Adrenal gland (tissue), 19 donors: ENCODE measurements around the gene DPH7. TPM values are rescaled to one million over a fixed set of nuclear protein-coding genes. Genes with fewer than 3 reads are reported as not detected.
A peak's percentile ranks its signal among the peaks of the same experiment; 100 is the strongest.
"Not testable (repeated sequence)": the region's sequence is repeated elsewhere in the genome, so short reads cannot be mapped to it uniquely, and the experiment has no call there.

Experiments
- DNase-seq, 7 donors: peaks; one replicate each; pipeline ENCODE4 v3.0.0-alpha.2; 2019 to 2020
- H3K27ac ChIP-seq, 5 donors: fragments of 200-600 bp; sonication (generic) in 4 of 5; 1 replicate in 3 of 5; 2 replicates in 2 of 5; pipeline versions ENCODE4 v1.5.1 to v1.8.0; 2016 to 2020; ENCODE audit warnings: mild to moderate bottlenecking in 1 of 5
- H3K27me3 ChIP-seq: fragments of 200-600 bp; 2 replicates; pipeline ENCODE4 v1.8.0; 2021
- H3K36me3 ChIP-seq, 2 donors: fragments of 200-600 bp; replicated peaks in 1 of 2; 1 replicate in 1 of 2; 2 replicates in 1 of 2; pipeline versions ENCODE4 v1.5.1 to v1.8.0; 2018 to 2022
- H3K4me1 ChIP-seq, 2 donors: fragments of 200-600 bp; replicated peaks in 1 of 2; 1 replicate in 1 of 2; 2 replicates in 1 of 2; pipeline versions ENCODE4 v1.5.1 to v1.8.0; 2018 to 2021
- H3K4me3 ChIP-seq, 4 donors: fragments of 200-600 bp; sonication (generic) in 3 of 4; one replicate each; pipeline ENCODE4 v1.5.1; 2016 to 2018
- H3K9me3 ChIP-seq, 3 donors: fragments of 200-600 bp; sonication (generic) in 1 of 3; replicated peaks in 1 of 3; 1 replicate in 2 of 3; 2 replicates in 1 of 3; pipeline versions ENCODE4 v1.5.1 to v1.8.0; 2016 to 2021
- CTCF ChIP-seq, 6 experiments: fragments of 450-650 bp in 4 of 6; fragments of 200-600 bp in 2 of 6; sonication (generic) in 1 of 6; IDR thresholded peaks; 1 replicate in 5 of 6; 2 replicates in 1 of 6; pipeline versions ENCODE4 v1.5.1 to v1.8.0; 2016 to 2021; ENCODE audit warnings: antibody characterized with exemption in 6 of 6, mild to moderate bottlenecking in 2 of 6, moderate library complexity in 1 of 6
- POLR2A ChIP-seq, 2 donors: fragments of 450-650 bp; IDR thresholded peaks; one replicate each; pipeline ENCODE4 v1.6.1; 2017; ENCODE audit warnings: antibody characterized with exemption in 2 of 2, mild to moderate bottlenecking in 2 of 2, moderate library complexity in 1 of 2
- WGBS, 4 donors: extraction: QIAGEN DNeasy Blood & Tissue Kit in 2 of 4; methylation state at CpG; one replicate each; pipeline versions ENCODE4 v1.1.5 to v1.1.7; 2013 to 2017; 5-methylcytosine and 5-hydroxymethylcytosine counted together
- intact Hi-C, 2 donors: fragments of 100-400 bp; cut with DNase I; formaldehyde crosslinking; loops; one replicate each; pipeline versions ENCODE4 v1.14.1 to v1.15.0; 2022 to 2023
- long read RNA-seq, 10 donors: library from polyadenylated mRNA in 3 of 10; unstranded in 2 of 10; stranded (forward) in 1 of 10; transcript quantifications; one replicate each; pipeline ENCODE4 v2.0.0 and lab custom pipeline, GENCODE V29; 2021 to 2026
- polyA plus RNA-seq, 3 donors: library from polyadenylated mRNA; stranded (reverse); fragments of 200-250 nt in 2 of 3; fragments of 350-450 nt in 1 of 3; fragmentation: Illumina TruSeq in 1 of 3; extraction: RNeasy Lipid Tissue Mini Kit (QIAGEN cat#74804) in 1 of 3; gene quantifications; one replicate each; pipeline ENCODE4 v1.2.3, GENCODE V29; 2013 to 2014
- total RNA-seq, 9 donors: library from RNA; depleted of rRNA in 4 of 9; stranded (reverse); fragments of >200 nt in 4 of 9; fragments of 120-200 nt in 1 of 9; fragmentation: NEBNext Ultra II Directional in 1 of 9; extraction: Animal tissue kit (Norgen Biotek cat#: 25700) in 1 of 9; gene quantifications; one replicate each; pipeline versions ENCODE4 v1.1.0 to v1.2.4, GENCODE V29; 2013 to 2023
- donor health status: healthy with polysubstance abuse.
- donor health status: Bipolar disorder and iron deficiency.
- donor health status: DM: yes; HTN: yes; CAD: no.
- donor health status: DM: no; HTN: no; CAD: no.
- donor health status: DM: no; HTN: no; CAD: no.
- donor health status: DM: yes; HTN: yes; CAD: no.

Gene DPH7
- total RNA-seq (10 to 100 TPM; 20.0 to 39.4 (median 24.1) TPM), polyA plus RNA-seq (10 to 100 TPM; 17.2 to 88.3 (median 75.0) TPM)
- long read RNA-seq, donor 1, partial matches to known transcripts, result 0 of 1 reads
- long read RNA-seq, donor 1, other reads (novel, unspliced or antisense), result 0 of 1 reads
- long read RNA-seq, donor 2, partial matches to known transcripts, result 0 of 1 reads
- long read RNA-seq, donor 2, other reads (novel, unspliced or antisense), result 0 of 1 reads
- long read RNA-seq, donor 3, result 0 reads
- long read RNA-seq, donor 4, transcript DPH7-201 (9 exons, 1,847 nt), result major isoform, 7 of 21 reads
- long read RNA-seq, donor 4, partial matches to known transcripts, result 1 of 21 reads
- long read RNA-seq, donor 4, other reads (novel, unspliced or antisense), result 12 of 21 reads
- long read RNA-seq, donor 5, transcript DPH7-201 (9 exons, 1,847 nt), result major isoform, 11 of 65 reads
- long read RNA-seq, donor 5, partial matches to known transcripts, result 2 of 65 reads
- long read RNA-seq, donor 5, other reads (novel, unspliced or antisense), result 52 of 65 reads
- long read RNA-seq, donor 6, transcript DPH7-201 (9 exons, 1,847 nt), result major isoform, 8 of 20 reads
- long read RNA-seq, donor 6, partial matches to known transcripts, result 2 of 20 reads
- long read RNA-seq, donor 6, other reads (novel, unspliced or antisense), result 10 of 20 reads
- long read RNA-seq, donor 7, partial matches to known transcripts, result 0 of 1 reads
- long read RNA-seq, donor 7, other reads (novel, unspliced or antisense), result 0 of 1 reads
- long read RNA-seq, donor 8, partial matches to known transcripts, result 0 of 1 reads
- long read RNA-seq, donor 8, other reads (novel, unspliced or antisense), result 0 of 1 reads
- long read RNA-seq, donor 9, partial matches to known transcripts, result 0 of 1 reads
- long read RNA-seq, donor 9, other reads (novel, unspliced or antisense), result 0 of 1 reads
- long read RNA-seq, donor 10, result 0 reads

DNA sequence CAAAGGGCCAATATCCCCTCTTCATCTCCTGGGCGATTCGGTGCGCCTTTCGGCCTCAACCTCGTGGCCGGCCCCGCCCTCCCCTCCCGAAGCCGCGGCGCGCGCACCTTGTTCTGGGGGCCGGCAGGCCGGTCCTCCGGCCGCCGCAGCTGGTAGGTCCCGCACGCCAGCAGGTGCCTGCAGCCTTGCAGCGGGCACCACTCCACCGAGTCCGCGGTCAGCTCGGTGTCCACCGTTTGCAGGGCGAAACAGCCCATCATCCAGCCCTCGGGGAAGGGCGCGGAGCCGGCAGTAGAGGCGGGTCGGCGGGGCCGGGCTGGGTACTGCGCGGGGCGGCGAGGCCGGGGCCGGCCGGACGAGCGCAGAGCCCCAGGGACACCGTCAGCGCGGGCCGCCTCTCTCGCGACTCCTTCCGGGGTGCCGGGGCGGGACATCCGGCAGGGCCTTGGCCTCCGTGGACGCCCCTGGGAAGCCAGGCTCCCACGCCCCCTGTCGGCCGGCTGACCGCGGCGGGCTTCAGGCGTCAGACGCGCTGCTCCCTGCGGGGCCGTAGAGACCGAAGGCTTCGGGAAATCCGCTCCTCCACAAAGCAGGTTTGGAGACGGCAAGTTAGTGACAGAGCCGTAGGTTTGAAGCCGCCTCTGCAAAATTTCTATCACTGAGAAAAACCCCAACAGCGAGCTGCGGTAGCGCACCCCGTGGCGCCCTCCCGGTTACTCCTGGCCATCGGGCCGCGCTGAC, at the start of gene DPH7:
Gene DPH7 (minus strand): TSS at position 408 of the 741 bp plus-strand sequence. CDS start 148 bp downstream, at position 260.
- H3K4me1 ChIP-seq, result peaks cover 27 to 28% of the 10 kb centered on the region in 2 donors
- intact Hi-C loops, result no loop called here
- H3K9me3 ChIP-seq, result no peaks in the 10 kb centered on the region
- H3K4me3 ChIP-seq, result peak within 1 kb of the TSS; percentile 81 to 100 (median 92)
- H3K36me3 ChIP-seq, result peaks cover 0 to 44% of the 10 kb centered on the region in 2 donors
- H3K27me3 ChIP-seq, result no peaks in the 10 kb centered on the region
- DNase-seq, result peak; percentile 93 to 97 (median 96)
- 0 to 7% (median 2%) methylated on average over 3 to 82 of the region's 82 CpGs for WGBS, 4 donors
- H3K27ac ChIP-seq, result peak within 1 kb of the TSS in 4 of 5 donors; percentile 74 to 96 (median 85)
- TF ChIP-seq POLR2A (IDR thresholded peaks at IDR 0.05) (peak; percentile 61 to 73), CTCF (IDR thresholded peaks at IDR 0.05) (peak; percentile 60 to 96 (median 85))

DNA sequence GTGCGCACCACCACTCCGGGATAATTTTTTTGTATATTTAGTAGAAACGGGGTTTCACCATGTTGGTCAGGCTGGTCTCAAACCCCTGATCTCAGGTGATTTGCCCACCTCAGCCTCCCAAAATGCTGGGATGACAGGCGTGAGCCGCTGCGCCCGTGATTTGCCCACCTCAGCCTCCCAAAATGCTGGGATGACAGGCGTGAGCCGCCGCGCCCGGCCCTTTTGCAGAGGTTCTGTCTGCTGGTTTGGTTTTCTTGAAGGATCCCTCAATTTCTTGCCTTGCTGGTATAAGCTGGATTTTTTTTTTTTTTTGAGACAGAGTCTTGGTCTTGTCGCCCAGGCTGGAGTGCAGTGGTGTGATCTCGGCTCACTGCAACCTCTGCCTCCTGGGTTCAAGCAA, 48.7 kb upstream of the DPH7 start:
- H3K27ac ChIP-seq, intact Hi-C loops, H3K9me3 ChIP-seq, H3K4me3 ChIP-seq, H3K36me3 ChIP-seq, H3K27me3 ChIP-seq: not testable (repeated sequence)
- 95 to 98% (median 97%) methylated on average over 12 to 14 of the region's 14 CpGs for WGBS, 4 donors
- H3K4me1 ChIP-seq, result peaks cover 28 to 63% of the 10 kb centered on the region in 2 donors
- peak in 1 of 7 donors; percentile 13 for DNase-seq

DNA sequence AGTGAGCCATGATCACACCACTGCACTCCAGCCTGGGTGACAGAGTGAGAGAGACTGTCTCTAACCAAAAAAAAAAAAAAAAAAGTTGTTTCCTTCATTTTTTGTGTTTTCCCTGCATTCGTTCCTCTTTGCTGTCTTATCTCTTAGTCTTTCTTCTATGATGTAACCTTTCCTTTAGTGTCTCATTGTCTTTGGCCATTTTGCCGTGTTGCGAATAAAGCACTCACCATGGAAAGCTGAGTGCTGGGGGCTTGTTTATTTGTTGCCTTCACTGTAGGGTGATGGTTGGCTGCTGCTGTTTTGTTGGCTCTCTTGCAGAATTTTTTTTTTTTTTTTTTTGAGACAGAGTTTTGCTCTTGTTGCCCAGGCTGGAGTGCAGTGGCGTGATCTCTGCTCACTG, 47.7 kb upstream of the DPH7 start:
- TF ChIP-seq CTCF (IDR thresholded peaks at IDR 0.05), result no peak
- TF ChIP-seq POLR2A (IDR thresholded peaks at IDR 0.05), result no peak
- Histone ChIP-seq H3K36me3 (no peaks in the 10 kb centered on the region), H3K9me3 (no peaks in the 10 kb centered on the region), H3K27me3 (no peaks in the 10 kb centered on the region), H3K27ac (no peak overlapping the region), H3K4me1 (peaks cover 18 to 63% of the 10 kb centered on the region in 2 donors), H3K4me3 (no peak overlapping the region)
- WGBS, 4 donors, result 45 to 66% (median 55%) methylated on average over 4 of the region's 4 CpGs
- no peak for DNase-seq
- intact Hi-C loops, result no loop called here

DNA sequence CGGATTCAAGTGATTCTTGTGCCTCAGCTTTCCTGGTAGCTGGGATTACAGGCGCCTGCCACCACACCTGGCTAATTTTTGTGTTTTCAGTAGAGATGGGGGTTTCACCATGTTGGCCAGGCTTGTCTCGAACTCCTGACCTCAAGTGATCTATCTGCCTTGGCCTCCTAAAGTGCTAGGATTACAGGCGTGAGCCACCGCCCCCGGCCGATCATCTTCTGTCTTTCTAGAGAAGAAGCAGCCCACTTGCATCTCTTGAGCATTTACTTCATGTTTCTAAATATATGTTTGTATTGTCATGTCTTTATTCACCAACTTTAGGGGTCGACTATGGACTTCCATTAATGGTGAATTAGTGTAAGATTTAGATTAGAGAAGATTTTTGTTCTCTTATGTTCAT, 43.5 kb upstream of the DPH7 start:
- H3K4me1 ChIP-seq, result peaks cover 24 to 53% of the 10 kb centered on the region in 2 donors
- H3K27ac ChIP-seq, H3K36me3 ChIP-seq, intact Hi-C loops, H3K9me3 ChIP-seq, H3K4me3 ChIP-seq, H3K27me3 ChIP-seq: not testable (repeated sequence)
- DNase-seq, result peak in 1 of 7 donors; percentile 34
- WGBS, 4 donors, result 78 to 86% (median 82%) methylated on average over 8 of the region's 8 CpGs
